ENCODE data around the gene IL9.

IL9 gene

DNA sequence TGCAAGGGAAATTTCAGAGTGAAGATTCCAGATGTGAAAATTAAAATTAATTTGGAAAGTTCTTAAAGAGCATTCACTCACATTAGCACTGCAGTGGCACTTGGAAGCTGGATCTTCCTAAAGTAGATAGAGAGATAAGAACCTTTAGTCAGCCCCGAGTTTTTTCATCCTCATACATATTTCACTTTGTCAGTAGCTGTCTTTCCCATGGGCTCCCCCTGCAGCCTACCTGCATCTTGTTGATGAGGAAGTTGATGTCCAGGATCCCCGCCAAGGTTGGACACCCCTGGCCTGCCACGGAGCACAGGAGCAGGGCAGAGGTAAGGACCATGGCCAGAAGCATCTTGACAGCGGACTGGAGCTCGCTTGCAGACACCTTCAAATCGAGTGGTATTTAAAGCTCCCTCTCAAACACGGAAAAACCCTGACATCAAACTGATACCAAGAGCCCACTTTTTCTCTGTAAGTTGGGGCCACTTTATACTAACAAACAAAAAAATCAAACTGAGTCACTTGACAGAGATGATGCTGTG, at the start of gene IL9:
TSS of gene IL9 (minus strand) at position 368 of the 533 bp plus-strand sequence. CDS start at position 343, 25 bp downstream.
- no peak for DNase-seq (ENCODE audit: low spot score)

- peak; percentile 16 for DNase-seq (ENCODE audit: low spot score)
These were observed 49.4 kb upstream of the IL9 start for GRCh38 chr5:135944967-135945560.

DNA sequence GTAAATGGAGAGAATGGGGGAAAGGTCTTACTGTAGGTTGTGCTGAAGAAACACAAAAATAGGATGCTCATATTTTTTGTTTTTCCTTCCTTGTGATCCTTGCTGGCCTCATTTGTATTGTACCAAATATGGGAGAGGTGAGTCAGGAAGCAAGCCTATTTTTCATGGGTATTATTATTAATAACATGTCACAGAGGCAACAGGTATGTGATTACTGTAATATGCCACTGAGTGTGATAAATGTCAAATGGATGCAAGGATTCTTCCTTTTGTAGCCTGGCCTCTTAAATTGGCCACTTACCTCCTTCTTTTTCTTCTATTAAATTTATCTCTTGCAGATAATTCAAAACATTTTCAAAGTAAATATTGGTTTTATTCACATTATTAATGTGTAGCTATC, 48.9 kb upstream of the IL9 start:
- DNase-seq (ENCODE audit: low spot score) = no peak

GRCh38 chr5:135942202-135942771, 46.6 kb upstream of the IL9 start:
- no peak for DNase-seq (ENCODE audit: low spot score)

DNA sequence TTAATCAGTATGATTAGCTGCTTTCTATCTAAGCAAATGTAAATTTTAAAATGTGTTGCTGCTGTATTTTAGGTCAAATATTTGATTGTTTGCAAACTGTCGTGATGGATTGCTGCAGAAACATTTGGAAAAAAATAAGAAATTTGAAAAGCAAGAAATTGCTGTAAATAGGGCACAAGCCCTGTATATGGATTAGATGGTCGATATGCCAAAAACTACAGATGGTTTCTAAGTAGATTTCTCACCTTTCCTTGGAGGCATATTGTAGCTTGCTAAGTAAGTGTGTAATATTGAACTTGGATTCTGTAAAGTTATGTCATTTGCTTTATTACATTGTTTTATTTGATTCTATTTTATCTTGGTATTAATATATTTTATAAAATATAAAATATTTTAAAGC, 46.1 kb upstream of the IL9 start:
- DNase-seq (ENCODE audit: low spot score) = no peak

DNA sequence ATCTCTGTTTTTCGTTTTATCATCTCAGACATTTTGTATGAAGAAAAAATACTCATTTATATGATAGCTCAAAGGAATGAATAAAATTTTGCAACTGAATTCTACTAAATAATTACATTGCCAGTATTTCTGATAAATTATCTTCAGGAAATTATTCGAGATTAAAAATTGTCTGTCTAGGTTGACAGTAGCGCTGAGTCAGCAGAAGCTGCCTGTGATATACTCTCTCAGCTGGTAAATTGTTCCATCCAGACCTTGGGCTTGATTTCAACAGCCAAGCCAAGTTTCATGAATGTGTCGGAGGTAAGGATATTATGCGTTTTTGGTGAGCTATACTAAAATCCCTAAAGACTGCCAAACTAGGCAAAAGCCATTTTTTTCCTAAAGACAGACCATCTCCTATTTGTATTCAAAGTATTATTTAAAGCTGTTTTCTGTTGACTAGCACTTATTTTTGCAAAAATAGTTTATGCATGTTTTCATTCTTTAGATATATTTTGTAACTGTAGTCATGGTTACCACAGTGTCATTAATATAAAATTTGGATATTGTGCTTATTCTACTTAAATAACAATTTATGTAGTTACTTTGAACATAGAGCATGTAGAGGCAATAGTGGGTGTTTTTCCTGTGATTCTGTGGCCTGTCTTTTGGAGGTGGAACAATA, 41.7 kb upstream of the IL9 start:
- no peak for DNase-seq (ENCODE audit: low spot score)

GRCh38 chr5:135934939-135935338, 39.3 kb upstream of the IL9 start:
- DNase-seq (ENCODE audit: low spot score) = no peak

DNA sequence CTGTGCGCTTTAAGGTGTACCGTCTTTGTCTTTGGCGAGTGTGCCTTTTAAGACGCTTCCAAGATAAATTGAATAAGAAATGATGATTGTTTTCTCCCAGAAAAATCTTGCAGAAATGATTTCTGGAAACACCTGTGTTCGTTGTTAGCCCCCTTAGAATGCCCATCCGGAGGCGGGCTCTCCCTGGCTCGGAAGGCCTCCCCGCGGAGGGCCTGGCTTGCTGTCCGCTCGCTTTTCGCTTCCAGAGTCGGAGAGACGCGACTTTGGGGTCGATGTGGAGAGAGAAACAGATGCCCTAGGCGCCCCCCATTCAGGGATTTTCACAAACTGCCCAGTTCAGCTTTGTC, 35.3 kb upstream of the IL9 start:
- DNase-seq (ENCODE audit: low spot score) = no peak

- no peak for DNase-seq (ENCODE audit: low spot score)
These were observed 34.6 kb upstream of the IL9 start for GRCh38 chr5:135930029-135930948.

GRCh38 chr5:135921388-135921787, 25.7 kb upstream of the IL9 start:
- no peak for DNase-seq (ENCODE audit: low spot score)

DNA sequence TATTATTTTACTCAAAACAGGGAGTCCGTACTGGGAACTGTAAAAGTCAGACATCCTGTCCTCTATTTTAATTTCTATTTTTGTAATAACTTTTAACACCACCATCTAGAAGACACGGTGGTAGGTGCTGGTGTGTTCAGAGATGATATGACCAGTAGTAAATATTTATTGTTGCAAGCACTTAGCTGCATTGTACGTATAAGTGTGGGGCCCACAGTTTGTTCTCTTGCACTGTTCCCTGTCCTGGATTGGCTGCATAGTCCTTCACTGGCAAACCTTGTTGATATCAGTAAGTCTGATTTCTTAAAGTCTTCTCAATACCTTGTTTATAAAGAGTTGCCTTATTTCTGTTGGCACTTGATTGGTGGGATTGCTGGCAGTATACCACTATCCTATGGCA, 24.6 kb upstream of the IL9 start:
- no peak for DNase-seq (ENCODE audit: low spot score)

DNA sequence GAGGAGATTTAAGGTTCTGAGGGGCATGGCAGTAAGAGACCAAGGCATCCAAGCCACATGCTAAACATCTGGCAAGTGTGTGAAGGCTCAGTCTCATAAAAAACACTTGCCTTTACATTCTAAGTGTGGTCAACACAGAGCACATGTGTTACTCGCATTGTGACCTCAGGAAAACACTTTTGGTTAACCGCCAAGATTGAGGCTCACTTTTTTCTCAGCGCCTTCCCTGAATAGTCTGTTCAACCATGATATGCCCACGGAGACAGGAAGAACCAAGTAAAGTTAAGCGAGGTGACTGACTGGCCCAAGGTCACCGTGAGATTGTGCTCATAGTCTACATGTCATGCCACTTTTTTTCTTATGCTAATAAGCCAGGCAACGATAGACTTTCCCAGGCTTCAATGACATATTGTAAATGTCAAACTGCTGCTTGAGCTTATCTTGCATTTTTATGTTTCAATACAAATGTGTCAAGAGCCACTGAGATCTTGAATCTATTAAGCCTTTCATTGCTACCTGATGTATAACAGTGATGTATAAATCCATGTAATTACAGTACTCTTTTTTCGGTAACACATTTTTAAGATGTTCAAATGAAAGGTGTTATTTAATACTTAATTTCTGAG, 21.1 kb upstream of the IL9 start:
- no peak for DNase-seq (ENCODE audit: low spot score)

GRCh38 chr5:135915466-135916001, 19.9 kb upstream of the IL9 start:
- no peak for DNase-seq (ENCODE audit: low spot score)

DNA sequence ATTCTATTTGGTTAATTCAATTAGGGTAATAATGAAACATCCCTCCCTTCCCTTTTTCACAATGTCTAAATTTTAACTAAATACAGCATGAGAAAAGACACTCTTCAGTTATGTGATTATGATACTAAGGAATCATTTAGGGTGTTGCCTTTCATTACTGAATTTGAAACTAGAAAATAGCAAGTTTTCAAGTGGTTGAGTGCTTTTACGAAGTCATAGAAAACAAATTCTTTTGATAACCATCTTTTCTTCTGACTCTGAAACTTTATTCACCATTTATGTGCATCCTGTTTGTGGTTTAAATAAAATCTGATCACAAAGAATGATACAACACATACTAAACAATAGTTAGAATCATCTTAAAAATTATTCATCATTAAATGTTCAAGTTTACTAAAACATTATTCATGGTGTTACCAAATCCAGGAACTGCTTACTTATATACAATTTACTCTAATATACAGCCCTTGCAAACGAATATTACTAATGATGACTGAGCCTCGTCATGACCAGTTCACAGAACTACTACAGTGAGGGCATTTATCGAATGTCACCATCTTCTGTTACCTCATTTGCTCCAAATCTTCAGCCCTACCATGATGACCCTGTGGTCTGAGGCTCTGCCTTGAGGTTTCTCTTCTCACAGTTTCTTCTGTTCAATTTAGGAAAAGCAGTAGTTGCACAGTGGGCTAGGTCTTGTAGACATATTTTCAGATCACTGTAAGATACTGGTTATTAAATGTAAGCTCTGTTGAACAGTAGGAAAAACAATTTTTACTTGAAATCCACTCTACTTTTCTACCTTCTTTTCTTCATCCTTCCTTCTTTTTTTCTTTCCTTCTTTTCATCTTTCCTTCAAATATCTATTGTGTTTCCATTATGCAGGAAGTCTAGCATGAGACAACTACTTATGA, 18.3 kb upstream of the IL9 start:
- no peak for DNase-seq (ENCODE audit: low spot score)

DNA sequence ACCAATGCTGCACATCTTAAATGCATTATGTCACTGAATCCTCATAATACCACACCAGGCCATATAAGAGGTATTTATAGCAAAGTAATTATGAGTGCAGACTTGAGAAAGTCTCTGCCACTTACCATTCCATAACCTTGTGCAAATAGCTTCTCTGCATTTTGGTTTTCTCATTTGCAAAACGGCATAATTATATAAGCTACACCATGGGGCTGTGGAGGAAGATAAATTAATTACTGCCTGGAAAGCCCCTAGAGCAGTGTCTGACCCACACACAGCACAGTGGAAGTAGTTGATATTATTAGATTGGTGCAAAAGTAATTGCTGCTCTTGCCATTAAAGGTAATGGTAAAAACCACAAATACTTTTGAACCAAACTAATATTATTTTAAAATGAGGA, 9.5 kb upstream of the IL9 start:
- DNase-seq (ENCODE audit: low spot score) = no peak

DNA sequence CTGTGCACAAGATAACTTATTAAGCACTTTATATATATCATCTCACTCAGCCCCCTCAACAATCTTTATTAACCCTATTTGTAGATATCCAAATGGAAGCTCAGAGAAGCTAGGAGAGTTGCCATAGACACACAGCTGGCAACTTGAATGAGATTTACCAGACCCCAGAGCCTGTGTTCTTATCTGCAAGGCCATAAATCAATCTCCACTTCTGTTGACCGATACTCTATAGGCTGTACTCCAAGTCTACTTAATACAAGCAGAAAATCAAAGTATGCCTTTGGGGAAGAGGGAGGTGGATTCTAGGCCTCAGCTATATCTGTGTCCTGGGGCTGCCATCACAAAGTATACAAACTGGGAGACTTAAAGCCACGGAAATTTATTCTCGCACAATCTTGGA, 6.0 kb upstream of the IL9 start:
- DNase-seq (ENCODE audit: low spot score) = no peak

DNA sequence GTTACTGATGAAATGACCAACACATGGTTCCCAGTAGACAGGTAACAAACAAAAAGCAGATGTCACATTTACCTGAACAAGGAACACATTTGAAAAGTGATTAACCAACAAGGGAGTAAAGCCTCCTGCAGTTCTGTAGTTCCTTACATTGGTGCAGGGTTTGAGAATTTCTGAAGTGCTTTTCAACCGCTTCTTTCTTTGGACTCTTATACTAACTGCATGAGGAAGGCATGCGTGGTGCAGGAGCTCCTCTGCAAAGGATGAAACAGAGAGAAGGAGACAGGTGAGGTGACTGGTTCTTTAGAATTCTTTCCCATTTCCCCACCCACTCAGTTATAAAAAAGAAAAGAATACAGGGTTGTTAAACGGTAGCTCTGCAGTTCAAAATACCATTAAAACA, 4.6 kb upstream of the IL9 start:
- DNase-seq (ENCODE audit: low spot score) = no peak

GRCh38 chr5:135898651-135899050, 3.0 kb upstream of the IL9 start:
- no peak for DNase-seq (ENCODE audit: low spot score)

GRCh38 chr5:135894789-135895188, 852 bp downstream of the IL9 start:
- no peak for DNase-seq (ENCODE audit: low spot score)

DNA sequence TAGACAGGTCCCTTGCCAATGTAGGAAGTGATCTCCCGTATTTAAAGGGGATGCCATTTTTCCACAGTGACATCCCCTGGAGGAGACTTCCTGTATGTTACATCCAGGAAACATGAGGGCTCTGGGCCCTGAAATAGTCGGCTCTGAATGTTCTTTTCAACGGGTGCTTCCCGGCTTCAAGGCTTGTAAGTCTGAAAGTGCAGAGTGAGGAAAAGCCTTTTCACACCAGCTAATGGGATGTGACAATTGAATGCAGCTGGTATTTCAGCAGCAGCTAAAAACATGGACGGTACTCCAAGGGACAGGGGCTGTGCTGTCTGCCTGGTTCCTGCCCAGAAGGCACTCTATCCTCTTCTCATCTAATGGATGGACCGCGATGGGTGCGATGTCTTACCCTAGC, 1.4 kb downstream of the IL9 start:
- DNase-seq (ENCODE audit: low spot score) = no peak

DNA sequence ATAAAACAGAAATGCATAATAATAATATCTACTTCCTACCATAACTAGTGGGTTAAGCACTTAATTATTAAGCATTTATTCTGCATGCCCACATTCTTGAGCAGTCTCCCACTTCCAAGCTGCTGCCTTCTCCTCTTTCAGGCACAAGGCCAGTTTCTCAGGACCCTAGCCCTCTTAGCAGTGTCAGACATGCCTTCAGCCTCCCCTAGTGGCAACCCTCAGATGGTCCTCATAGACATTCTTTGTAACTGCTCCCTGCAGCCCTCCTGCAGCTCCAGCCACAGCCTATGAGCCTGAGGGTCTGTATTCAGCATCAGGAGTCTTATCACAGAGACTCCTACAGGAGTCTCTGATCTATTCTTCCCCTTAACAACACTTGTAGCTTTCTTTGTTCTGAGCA, 3.9 kb downstream of the IL9 start:
- no peak for DNase-seq (ENCODE audit: low spot score)

All from CD4-positive, alpha-beta T cell treated with Interleukin-6 at 100 ng/mL for 8 hours (primary cell).